GM23248 (cell line): Measurements from ENCODE around the gene PLEKHG3. TPM values are rescaled to one million over a fixed set of nuclear protein-coding genes. Genes with fewer than 3 reads are reported as not detected.

ENCODE experiments used
- DNase-seq: peaks from one replicate; pipeline ENCODE4 v3.0.0-alpha.2; 2015
- H2AFZ ChIP-seq: fragments of 200-600 bp; sonication (generic); 2 replicates; pipeline ENCODE4 v1.6.1; 2016; ENCODE audit warnings: antibody characterized with exemption
- H3F3A ChIP-seq: fragments of 200-600 bp; sonication (generic); 2 replicates; pipeline ENCODE4 v1.6.1; 2016; ENCODE audit warnings: mild to moderate bottlenecking, antibody characterized with exemption, mixed run types; ENCODE audit not compliant: insufficient read depth
- H3K27ac ChIP-seq: fragments of 200-600 bp; sonication (generic); 2 replicates; pipeline ENCODE4 v1.5.1; 2016; ENCODE audit warnings: mild to moderate bottlenecking
- H3K27me3 ChIP-seq: fragments of 200-600 bp; sonication (generic); replicated peaks from 2 replicates; pipeline ENCODE4 v1.6.1; 2016; ENCODE audit warnings: mild to moderate bottlenecking; ENCODE audit not compliant: insufficient read depth
- H3K36me3 ChIP-seq: fragments of 200-600 bp; sonication (generic); 2 replicates; pipeline ENCODE4 v1.6.1; 2016; ENCODE audit warnings: low read depth, mild to moderate bottlenecking
- H3K4me1 ChIP-seq: fragments of 200-600 bp; sonication (generic); 2 replicates; pipeline ENCODE4 v1.6.1; 2016; ENCODE audit warnings: mild to moderate bottlenecking; ENCODE audit not compliant: insufficient read depth
- H3K4me2 ChIP-seq: fragments of 200-600 bp; sonication (generic); one replicate; pipeline ENCODE4 v1.6.1; 2016; ENCODE audit warnings: mild to moderate bottlenecking; ENCODE audit not compliant: unreplicated experiment
- H3K4me3 ChIP-seq: fragments of 200-600 bp; sonication (generic); 2 replicates; pipeline ENCODE4 v1.5.1; 2016; ENCODE audit warnings: mild to moderate bottlenecking
- H3K79me2 ChIP-seq: fragments of 200-600 bp; sonication (generic); 2 replicates; pipeline ENCODE4 v1.6.1; 2016; ENCODE audit warnings: mild to moderate bottlenecking; ENCODE audit not compliant: insufficient read depth
- H3K9ac ChIP-seq: fragments of 200-600 bp; sonication (generic); 2 replicates; pipeline ENCODE4 v1.6.1; 2016; ENCODE audit warnings: mild to moderate bottlenecking
- H3K9me2 ChIP-seq: fragments of 200-600 bp; sonication (generic); 2 replicates; pipeline ENCODE4 v1.6.1; 2016; ENCODE audit warnings: mixed run types, mild to moderate bottlenecking, moderate library complexity; ENCODE audit not compliant: insufficient read depth
- H3K9me3 ChIP-seq: fragments of 200-600 bp; sonication (generic); one replicate; pipeline ENCODE4 v1.6.1; 2017; ENCODE audit warnings: low read depth
- H4K20me1 ChIP-seq: fragments of 200-600 bp; sonication (generic); 2 replicates; pipeline ENCODE4 v1.6.0; 2016; ENCODE audit not compliant: insufficient read depth
- EZH2 ChIP-seq: fragments of 200-600 bp; sonication (generic); IDR thresholded peaks from 2 replicates; pipeline ENCODE4 v1.6.1; 2018; ENCODE audit warnings: antibody characterized with exemption, mild to moderate bottlenecking; ENCODE audit not compliant: insufficient read depth, poor library complexity, severe bottlenecking
- EZH2phosphoT487 ChIP-seq: fragments of 200-600 bp; sonication (generic); IDR thresholded peaks from 2 replicates; pipeline ENCODE4 v1.6.1; 2018; ENCODE audit warnings: antibody characterized with exemption, moderate library complexity, mild to moderate bottlenecking, low read depth; ENCODE audit not compliant: insufficient read depth
- WGBS, 2 experiments: methylation state at CpG; one replicate each; pipeline ENCODE4 v1.1.6; 2015 to 2017; ENCODE audit warnings: low lambda C conversion rate in 2 of 2, low coverage in 1 of 2; ENCODE audit errors: missing lambda C conversion rate in 2 of 2; 5-methylcytosine and 5-hydroxymethylcytosine counted together
- in situ Hi-C: fragments of 300-500 bp; cut with MboI; formaldehyde crosslinking; loops from 2 replicates; pipeline ENCODE4 v1.15.0; 2020
- polyA plus RNA-seq: library from polyadenylated mRNA; unstranded; fragments of >200 nt; fragmentation: Nextera tagmentation; extraction: Ambion mirVana; gene quantifications from 2 replicates; pipeline ENCODE4 v1.2.1, GENCODE V29; 2016
- total RNA-seq: library from RNA; depleted of rRNA; stranded (reverse); fragments of >200 nt; shearing (Covaris generic); gene quantifications from 2 replicates; pipeline ENCODE4 v1.2.3, GENCODE V29; 2014

Gene PLEKHG3
- total and polyA plus RNA-seq, 2 experiments from 2014 or later, result 2.1 to 6.9 TPM

DNA sequence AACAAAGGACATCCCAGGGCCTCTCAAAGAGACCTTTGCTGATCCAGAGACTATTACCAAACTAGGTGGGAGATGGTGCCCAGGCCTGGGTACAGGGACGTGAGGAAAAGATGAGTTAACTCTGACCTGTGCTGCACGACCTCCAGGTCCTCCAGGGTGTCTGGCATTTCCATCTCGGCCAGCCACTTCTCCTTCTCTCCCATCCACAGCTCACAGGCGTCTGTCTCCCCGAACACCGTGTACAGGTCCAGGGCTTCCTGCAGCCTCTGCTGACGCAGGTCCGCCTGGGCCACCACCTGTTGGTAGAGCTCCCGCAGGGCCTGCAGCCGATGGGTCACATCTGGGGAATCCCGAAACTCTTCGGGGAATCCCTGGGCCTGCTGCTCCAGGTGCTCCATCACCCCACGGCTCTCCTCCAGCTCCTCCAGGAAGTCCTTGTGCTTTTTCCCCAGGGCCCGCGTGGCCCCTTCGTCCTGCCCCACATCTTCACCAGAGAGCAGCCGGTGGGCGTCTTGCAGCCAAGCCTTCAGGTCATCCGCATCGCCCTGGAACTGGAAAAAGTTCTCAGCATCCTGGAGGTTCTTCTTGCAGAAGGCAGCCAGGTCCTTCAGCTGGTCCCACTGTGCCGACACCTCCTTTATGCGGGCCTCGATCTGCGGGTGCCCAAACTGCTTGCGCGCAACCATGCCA, 88.8 kb downstream of the PLEKHG3 start:
- Histone ChIP-seq H3F3A (no peaks in the 10 kb centered on the region), H3K27ac (no peak overlapping the region), H3K27me3 (no peaks in the 10 kb centered on the region), H3K9me2 (no peaks in the 10 kb centered on the region), H3K9me3 (no peaks in the 10 kb centered on the region), H2AFZ (no peak overlapping the region), H3K79me2 (no peaks in the 10 kb centered on the region), H3K9ac (no peak overlapping the region), H3K4me3 (no peak overlapping the region), H4K20me1 (no peaks in the 10 kb centered on the region), H3K4me2 (no peak overlapping the region), H3K36me3 (no peaks in the 10 kb centered on the region), H3K4me1 (peaks cover 3% of the 10 kb centered on the region; the same call in 1 of the 2 replicates)
- DNase-seq, result no peak
- in situ Hi-C loops, result no loop called here
- TF ChIP-seq EZH2phosphoT487 (no peak), EZH2 (no peak)
- WGBS, 2 experiments, result 88 to 91% methylated on average over 22 to 26 of the region's 26 CpGs

DNA sequence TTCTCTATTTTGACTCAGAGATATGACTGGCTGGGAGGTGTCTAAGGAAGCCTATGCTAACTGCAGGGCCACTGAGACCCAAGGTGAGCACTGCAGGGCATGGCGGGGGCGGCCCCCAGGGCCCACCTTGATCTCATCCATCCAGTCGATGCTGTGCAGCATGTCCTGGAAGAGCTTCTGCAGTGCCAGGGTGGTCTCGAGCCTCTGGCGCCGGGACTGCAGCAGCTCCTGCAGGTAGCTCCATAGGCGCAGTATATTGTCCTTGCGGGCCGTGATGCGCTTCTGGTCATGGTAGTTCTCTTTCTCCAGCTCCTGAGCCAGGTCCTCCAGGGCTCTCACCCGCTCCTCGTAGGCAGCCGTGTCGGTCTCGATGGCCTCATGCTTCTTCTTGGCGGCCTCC, 91.0 kb downstream of the PLEKHG3 start:
- no peaks in the 10 kb centered on the region for H3K27me3 ChIP-seq
- H3F3A ChIP-seq, result no peaks in the 10 kb centered on the region
- H3K4me1 ChIP-seq, result no peaks in the 10 kb centered on the region
- DNase-seq, result no peak
- no peaks in the 10 kb centered on the region for H3K9me2 ChIP-seq
- no peaks in the 10 kb centered on the region for H3K9me3 ChIP-seq
- TF ChIP-seq EZH2, result no peak
- TF ChIP-seq EZH2phosphoT487, result no peak
- H4K20me1 ChIP-seq, result no peaks in the 10 kb centered on the region
- H3K36me3 ChIP-seq, result no peaks in the 10 kb centered on the region
- WGBS, 2 experiments, result 80 to 83% methylated on average over 16 of the region's 16 CpGs
- no peak overlapping the region for H2AFZ ChIP-seq
- H3K9ac ChIP-seq, result no peak overlapping the region
- H3K4me2 ChIP-seq, result no peak overlapping the region
- no peak overlapping the region for H3K4me3 ChIP-seq
- in situ Hi-C loops, result no loop called here
- no peaks in the 10 kb centered on the region for H3K79me2 ChIP-seq
- H3K27ac ChIP-seq, result no peak overlapping the region

GRCh38 chr14:64795921-64796320, 91.7 kb downstream of the PLEKHG3 start:
- in situ Hi-C loops, result no loop called here
- Histone ChIP-seq H3K27ac (no peak overlapping the region), H3K4me3 (no peak overlapping the region), H2AFZ (no peak overlapping the region), H3K79me2 (no peaks in the 10 kb centered on the region), H4K20me1 (no peaks in the 10 kb centered on the region), H3F3A (no peaks in the 10 kb centered on the region), H3K4me1 (no peaks in the 10 kb centered on the region), H3K27me3 (no peaks in the 10 kb centered on the region), H3K9me2 (no peaks in the 10 kb centered on the region), H3K9ac (no peak overlapping the region), H3K36me3 (no peaks in the 10 kb centered on the region), H3K4me2 (no peak overlapping the region), H3K9me3 (no peaks in the 10 kb centered on the region)
- TF ChIP-seq EZH2 (no peak), EZH2phosphoT487 (no peak)
- WGBS, 2 experiments, result 62 to 68% methylated on average over 3 of the region's 3 CpGs
- no peak for DNase-seq

GRCh38 chr14:64796369-64796768, 92.1 kb downstream of the PLEKHG3 start:
- WGBS, 2 experiments, result 86 to 89% methylated on average over 11 of the region's 11 CpGs
- no peak for DNase-seq
- Histone ChIP-seq H4K20me1 (no peaks in the 10 kb centered on the region), H3K4me2 (no peak overlapping the region), H3K36me3 (no peaks in the 10 kb centered on the region), H3F3A (no peaks in the 10 kb centered on the region), H3K27me3 (no peaks in the 10 kb centered on the region), H3K27ac (no peak overlapping the region), H3K9me3 (no peaks in the 10 kb centered on the region), H3K9me2 (no peaks in the 10 kb centered on the region), H3K4me3 (no peak overlapping the region), H2AFZ (no peak overlapping the region), H3K9ac (no peak overlapping the region), H3K79me2 (no peaks in the 10 kb centered on the region), H3K4me1 (no peaks in the 10 kb centered on the region)
- in situ Hi-C loops, result no loop called here
- TF ChIP-seq EZH2phosphoT487, result no peak
- TF ChIP-seq EZH2, result no peak
